Brain microvascular endothelial cell (primary cell): Measurements from ENCODE around the gene CC2D1A.
A peak's percentile ranks its signal among the peaks of the same experiment; 100 is the strongest.

Source experiments
- DNase-seq: peaks from one replicate; pipeline ENCODE4 v3.0.0-alpha.2; 2020
- H3K27ac ChIP-seq: fragments of 250-450 bp; sonication (Bioruptor Pico); 2 replicates; pipeline ENCODE4 v1.5.1; 2020; ENCODE audit warnings: mild to moderate bottlenecking, moderate library complexity
- H3K27me3 ChIP-seq: fragments of 250-450 bp; sonication (Bioruptor Pico); replicated peaks from 2 replicates; pipeline ENCODE4 v1.5.1; 2020; ENCODE audit warnings: mild to moderate bottlenecking
- H3K36me3 ChIP-seq: fragments of 250-450 bp; sonication (Bioruptor Pico); replicated peaks from 2 replicates; pipeline ENCODE4 v1.5.1; 2020; ENCODE audit warnings: mild to moderate bottlenecking
- H3K4me3 ChIP-seq: 2 replicates; pipeline ENCODE4 v1.5.1; 2011; ENCODE audit warnings: low read depth, mild to moderate bottlenecking, control low read depth, low read length, moderate library complexity
- CTCF ChIP-seq: IDR thresholded peaks from 2 replicates; pipeline ENCODE4 v1.5.1; 2011; ENCODE audit warnings: low read depth, mild to moderate bottlenecking, moderate library complexity, low read length, control low read depth, inconsistent platforms; ENCODE audit errors: missing control alignments
- in situ Hi-C: cut with HindIII; loops from 2 replicates; pipeline ENCODE4 v1.10.0; 2017; ENCODE audit warnings: low sequenced_read_pairs, low pct_ligation_motif_present

The CC2D1A gene

GRCh38 chr19:13873834-13874515, 32.0 kb upstream of the CC2D1A start:
- H3K36me3 ChIP-seq: no peaks in the 10 kb centered on the region
- no peak overlapping the region for H3K27ac ChIP-seq
- TF ChIP-seq CTCF: no peak
- in situ Hi-C loops: no loop called here
- H3K27me3 ChIP-seq: no peaks in the 10 kb centered on the region
- no peak for DNase-seq
- no peak overlapping the region for H3K4me3 ChIP-seq

- H3K27me3 ChIP-seq: no peaks in the 10 kb centered on the region
- TF ChIP-seq CTCF: no peak
- H3K4me3 ChIP-seq: no peak overlapping the region
- DNase-seq: no peak
- no peaks in the 10 kb centered on the region for H3K36me3 ChIP-seq
- no peak overlapping the region for H3K27ac ChIP-seq
- in situ Hi-C loops: no loop called here
Measured at GRCh38 chr19:13875824-13876223, 30.2 kb upstream of the CC2D1A start.

GRCh38 chr19:13876834-13877233, 29.2 kb upstream of the CC2D1A start, which contains the start of gene NANOS3:
Gene NANOS3, plus strand, starts transcription at chr19:13877134. Its CDS starts 115 bp downstream, at chr19:13877249.
- in situ Hi-C loops: no loop called here
- Histone ChIP-seq H3K36me3 (no peaks in the 10 kb centered on the region), H3K27me3 (no peaks in the 10 kb centered on the region), H3K27ac (no peak within 1 kb of the TSS), H3K4me3 (no peak within 1 kb of the TSS)
- no peak for DNase-seq
- no peak for TF ChIP-seq CTCF

- no peak for TF ChIP-seq CTCF
- Histone ChIP-seq H3K27me3 (no peaks in the 10 kb centered on the region), H3K27ac (no peak overlapping the region), H3K4me3 (no peak overlapping the region), H3K36me3 (no peaks in the 10 kb centered on the region)
- DNase-seq: no peak
- in situ Hi-C loops: no loop called here
Measured at GRCh38 chr19:13877303-13877702, 28.7 kb upstream of the CC2D1A start.

GRCh38 chr19:13880059-13881043, 25.6 kb upstream of the CC2D1A start:
- TF ChIP-seq CTCF: peak; percentile 99
- no peaks in the 10 kb centered on the region for H3K27me3 ChIP-seq

More at GRCh38 chr19:13880059-13881043, 25.6 kb upstream of the CC2D1A start:
- Histone ChIP-seq H3K36me3 (no peaks in the 10 kb centered on the region), H3K27ac (peak overlapping the region; percentile 29), H3K4me3 (peak overlapping the region; percentile 12)
- in situ Hi-C loops: no loop called here
- peak; percentile 95 for DNase-seq
